ENCODE measurements around the gene HSPA2. TPM values are rescaled to one million over a fixed set of nuclear protein-coding genes. Genes with fewer than 3 reads are reported as not detected.

HSPA2 gene
- polyA plus RNA-seq, 1 of the 3 experiments (the other 2 are of a cell fraction): 20.8 TPM

DNA sequence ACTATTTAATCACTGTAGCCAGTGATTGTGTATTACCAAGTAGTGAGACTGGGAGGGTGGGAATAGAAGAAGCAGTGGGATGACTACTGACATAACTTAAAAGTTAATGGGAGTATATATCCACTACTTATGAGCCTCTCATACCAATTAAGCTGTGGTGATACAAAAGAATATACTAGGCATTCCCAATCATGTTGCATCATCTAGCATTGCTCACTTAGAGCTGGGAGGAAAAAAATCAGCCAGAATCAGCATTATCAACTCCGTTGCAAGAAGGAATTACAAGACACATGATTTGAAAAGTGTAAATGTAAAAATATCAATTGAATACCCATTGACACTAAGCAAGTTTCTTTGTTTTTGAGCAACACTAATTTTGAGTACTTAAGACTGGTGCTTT is 8.5 kb downstream of the HSPA2 start (continued):
- TF ChIP-seq, protein P1, sequence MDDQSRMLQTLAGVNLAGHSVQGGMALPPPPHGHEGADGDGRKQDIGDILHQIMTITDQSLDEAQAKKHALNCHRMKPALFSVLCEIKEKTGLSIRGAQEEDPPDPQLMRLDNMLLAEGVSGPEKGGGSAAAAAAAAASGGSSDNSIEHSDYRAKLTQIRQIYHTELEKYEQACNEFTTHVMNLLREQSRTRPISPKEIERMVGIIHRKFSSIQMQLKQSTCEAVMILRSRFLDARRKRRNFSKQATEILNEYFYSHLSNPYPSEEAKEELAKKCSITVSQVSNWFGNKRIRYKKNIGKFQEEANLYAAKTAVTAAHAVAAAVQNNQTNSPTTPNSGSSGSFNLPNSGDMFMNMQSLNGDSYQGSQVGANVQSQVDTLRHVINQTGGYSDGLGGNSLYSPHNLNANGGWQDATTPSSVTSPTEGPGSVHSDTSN (IDR thresholded peaks at IDR 0.05): no peak
- TF ChIP-seq, protein P2, sequence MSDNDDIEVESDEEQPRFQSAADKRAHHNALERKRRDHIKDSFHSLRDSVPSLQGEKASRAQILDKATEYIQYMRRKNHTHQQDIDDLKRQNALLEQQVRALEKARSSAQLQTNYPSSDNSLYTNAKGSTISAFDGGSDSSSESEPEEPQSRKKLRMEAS (IDR thresholded peaks at IDR 0.05; ENCODE audit: low read depth): no peak

DNA sequence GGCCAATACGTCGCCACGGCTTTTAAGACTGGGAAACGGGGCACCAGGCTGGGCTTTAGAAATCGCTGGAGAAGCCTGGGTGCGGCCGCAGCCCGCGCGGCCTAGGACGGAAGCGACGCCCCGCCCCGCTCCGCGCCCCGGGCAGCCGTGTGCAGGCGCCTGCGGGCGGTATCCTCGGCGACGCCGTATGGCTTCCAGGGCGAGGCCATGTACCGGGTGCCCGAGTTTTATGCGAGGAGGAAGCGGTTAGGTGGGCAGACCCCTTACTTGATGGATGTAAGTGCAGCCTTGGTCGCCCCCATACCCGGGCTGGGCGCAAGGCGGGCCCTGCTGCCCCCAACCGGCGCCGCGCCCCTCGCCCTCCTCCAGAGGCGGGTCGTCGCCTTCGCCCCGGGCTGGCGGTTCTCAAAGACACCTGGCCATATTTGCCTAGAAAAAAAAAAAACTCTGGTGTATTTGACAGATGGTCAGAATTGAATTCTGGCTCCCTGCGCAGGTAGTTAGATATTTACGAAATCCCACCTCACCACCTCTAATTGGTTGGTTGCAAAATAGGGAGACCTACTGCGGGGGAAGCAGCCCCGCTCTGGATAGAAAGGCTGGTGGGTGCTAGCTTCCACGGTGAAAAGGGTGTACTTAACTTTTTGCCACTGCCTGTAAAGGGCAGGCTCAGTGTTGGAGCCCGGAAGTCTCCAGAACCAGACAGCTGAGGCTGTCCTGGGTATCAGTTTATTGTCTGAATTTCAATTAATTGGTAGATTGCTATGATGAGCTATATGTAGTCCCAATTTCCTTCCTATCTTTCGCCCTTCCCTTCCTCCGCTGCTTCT is 9.5 kb downstream of the HSPA2 start, which contains the start of gene PPP1R36:
Gene PPP1R36 (plus strand): TSS at position 171 of the 830 bp plus-strand sequence. CDS start 37 bp downstream, at position 208.
- CTCF ChIA-PET: interaction anchor here (0.6 to 2.0 kb wide), 5 partner anchors 7 to 764 kb away, joined by 3 to 7 read pairs (median 3); partner anchors contain the start of gene HSPA2
- WGBS (ENCODE audit: low lambda C conversion rate): 71% methylated on average over 38 of the region's 54 CpGs
- peak; percentile 71 for DNase-seq

More for the DNA sequence above, 9.5 kb downstream of the HSPA2 start, which contains the start of gene PPP1R36:
- Histone ChIP-seq H3K27ac (ENCODE audit: low read depth in 2 of 2, low read length in 1 of 2) (no peak within 1 kb of the TSS), H3K79me2 (ENCODE audit: insufficient read depth) (no peaks in the 10 kb centered on the region), H3F3A (replicated peaks; ENCODE audit: insufficient read depth) (no peaks in the 10 kb centered on the region), H3K9me2 (no peaks in the 10 kb centered on the region), H4K20me1 (ENCODE audit: insufficient read depth) (no peaks in the 10 kb centered on the region), H3K4me1 (ENCODE audit: control insufficient read depth in 1 of 2, insufficient read depth in 2 of 2, low read depth in 1 of 2, low read length in 1 of 2) (no peaks in the 10 kb centered on the region), H3K4me3 (ENCODE audit: low read depth in 2 of 2, low read length in 1 of 2) (no peak within 1 kb of the TSS), H2AFZ (ENCODE audit: low read depth) (no peak within 1 kb of the TSS), H3K36me3 (replicated peaks in 1 of 2; ENCODE audit: control insufficient read depth in 1 of 2, insufficient read depth in 2 of 2, low read length in 1 of 2) (no peaks in the 10 kb centered on the region), H3K9me3 (no peaks in the 10 kb centered on the region), H3K4me2 (no peak within 1 kb of the TSS), H3K27me3 (ENCODE audit: insufficient read depth) (no peaks in the 10 kb centered on the region), H3K9ac (no peak within 1 kb of the TSS)
- TF ChIP-seq SMC3 (IDR thresholded peaks at IDR 0.05; ENCODE audit: low read depth, low read length) (no peak), FOSL2 (IDR thresholded peaks at IDR 0.05; ENCODE audit: borderline replicate concordance, low read depth) (no peak), REST (IDR thresholded peaks at IDR 0.05; ENCODE audit: low read depth, low read length) (no peak), TAF1 (IDR thresholded peaks at IDR 0.05; ENCODE audit: borderline replicate concordance, low read depth, low read length) (no peak), CTCF (IDR thresholded peaks at IDR 0.05) (no peak), EZH2phosphoT487 (IDR thresholded peaks at IDR 0.05; ENCODE audit: borderline replicate concordance, low read depth) (no peak), MXI1 (IDR thresholded peaks at IDR 0.05; ENCODE audit: low read depth, low read length) (no peak), FOXJ3 (CRISPR knock-in tag; IDR thresholded peaks at IDR 0.05) (no peak), MEF2A (IDR thresholded peaks at IDR 0.05; ENCODE audit: borderline replicate concordance, low read depth) (no peak), USF2 (IDR thresholded peaks at IDR 0.05; ENCODE audit: borderline replicate concordance, low read depth, low read length) (no peak), RFX5 (IDR thresholded peaks at IDR 0.05; ENCODE audit: low read length) (no peak), TCF12 (IDR thresholded peaks at IDR 0.05) (no peak), YY1 (IDR thresholded peaks at IDR 0.05; ENCODE audit: low read depth) (no peak)
- POLR2A ChIA-PET: interaction anchor here (1.2 kb wide), 1 partner anchor 10 kb away, joined by 4 read pairs; the partner anchor contains the start of gene HSPA2
